Hepatocyte (in vitro differentiated cells): ENCODE measurements around the gene CARD18.

Source experiments
- CTCF ChIP-seq: fragments of 200-600 bp; sonication (generic); IDR thresholded peaks from 2 replicates; pipeline ENCODE4 v1.5.1; 2016; ENCODE audit warnings: antibody characterized with exemption, mild to moderate bottlenecking; ENCODE audit not compliant: poor library complexity
- EZH2 ChIP-seq: fragments of 200-600 bp; sonication (generic); IDR thresholded peaks from 2 replicates; pipeline ENCODE4 v1.6.1; 2016; ENCODE audit warnings: antibody characterized with exemption, mild to moderate bottlenecking, borderline replicate concordance
- EZH2phosphoT487 ChIP-seq: fragments of 200-600 bp; sonication (generic); IDR thresholded peaks from one replicate; pipeline ENCODE4 v1.6.1; 2018; ENCODE audit warnings: antibody characterized with exemption, mild to moderate bottlenecking, low read depth, moderate library complexity; ENCODE audit not compliant: unreplicated experiment, severe bottlenecking

- TF ChIP-seq EZH2 = no peak
- no peak for TF ChIP-seq CTCF
- TF ChIP-seq EZH2phosphoT487 = no peak
Measured at GRCh38 chr11:105155679-105156078, 16.1 kb upstream of the CARD18 start.
